Measurements from ENCODE around the gene IL1RAP. TPM values are rescaled to one million over a fixed set of nuclear protein-coding genes. Genes with fewer than 3 reads are reported as not detected.
A peak's percentile ranks its signal among the peaks of the same experiment; 100 is the strongest.

The IL1RAP gene
- total RNA-seq, 1 donor from 2014 or later, result 8.2 TPM

- H3K27ac Mint-ChIP-seq, result peak overlapping the region; percentile 34
- no peaks in the 10 kb centered on the region for H3K27me3 Mint-ChIP-seq
- TF ChIP-seq CTCF (conservative IDR thresholded peaks at IDR 0.05), result no peak
- no peaks in the 10 kb centered on the region for H3K36me3 Mint-ChIP-seq
- H3K4me1 Mint-ChIP-seq (ENCODE audit: unreplicated experiment), result no peaks in the 10 kb centered on the region
- peak overlapping the region; percentile 39 for H3K4me3 Mint-ChIP-seq
- DNase-seq (ENCODE audit: extremely low spot score, unreplicated experiment), result no peak
- peaks cover 10% of the 10 kb centered on the region for H3K9me3 Mint-ChIP-seq
These were observed 81.4 kb downstream of the IL1RAP start for GRCh38 chr3:190595179-190595795.

- no peak for DNase-seq (ENCODE audit: extremely low spot score, unreplicated experiment)
- H3K4me1 Mint-ChIP-seq (ENCODE audit: unreplicated experiment), result no peaks in the 10 kb centered on the region
- H3K4me3 Mint-ChIP-seq, result no peak overlapping the region
- H3K27ac Mint-ChIP-seq, result no peak overlapping the region
- H3K36me3 Mint-ChIP-seq, result no peaks in the 10 kb centered on the region
- no peaks in the 10 kb centered on the region for H3K27me3 Mint-ChIP-seq
- peaks cover 10% of the 10 kb centered on the region for H3K9me3 Mint-ChIP-seq
- TF ChIP-seq CTCF (conservative IDR thresholded peaks at IDR 0.05), result no peak
These were observed 81.9 kb downstream of the IL1RAP start for GRCh38 chr3:190595807-190596206.

- no peak for TF ChIP-seq CTCF (conservative IDR thresholded peaks at IDR 0.05)
- peaks cover 10% of the 10 kb centered on the region for H3K9me3 Mint-ChIP-seq
- no peaks in the 10 kb centered on the region for H3K4me1 Mint-ChIP-seq (ENCODE audit: unreplicated experiment)
These were observed 82.7 kb downstream of the IL1RAP start for GRCh38 chr3:190596349-190597285.

GRCh38 chr3:190597291-190597690 lies 83.4 kb downstream of the IL1RAP start:
- H3K27me3 Mint-ChIP-seq, result no peaks in the 10 kb centered on the region
- TF ChIP-seq CTCF (conservative IDR thresholded peaks at IDR 0.05), result no peak
- peaks cover 10% of the 10 kb centered on the region for H3K9me3 Mint-ChIP-seq
- H3K4me3 Mint-ChIP-seq, result no peak overlapping the region
- no peaks in the 10 kb centered on the region for H3K36me3 Mint-ChIP-seq
- DNase-seq (ENCODE audit: extremely low spot score, unreplicated experiment), result no peak
- no peak overlapping the region for H3K27ac Mint-ChIP-seq
- no peaks in the 10 kb centered on the region for H3K4me1 Mint-ChIP-seq (ENCODE audit: unreplicated experiment)

More at GRCh38 chr3:190596349-190597285, 82.7 kb downstream of the IL1RAP start:
- Mint-ChIP-seq H3K4me3 (no peak overlapping the region), H3K36me3 (no peaks in the 10 kb centered on the region), H3K27me3 (no peaks in the 10 kb centered on the region), H3K27ac (no peak overlapping the region)
- DNase-seq (ENCODE audit: extremely low spot score, unreplicated experiment), result no peak

GRCh38 chr3:190601622-190602021 lies 87.7 kb downstream of the IL1RAP start:
- no peak for DNase-seq (ENCODE audit: extremely low spot score, unreplicated experiment)
- no peaks in the 10 kb centered on the region for H3K27me3 Mint-ChIP-seq
- peaks cover 4% of the 10 kb centered on the region for H3K9me3 Mint-ChIP-seq
- H3K4me1 Mint-ChIP-seq (ENCODE audit: unreplicated experiment), result no peaks in the 10 kb centered on the region
- peaks cover 9% of the 10 kb centered on the region for H3K36me3 Mint-ChIP-seq
- no peak overlapping the region for H3K4me3 Mint-ChIP-seq
- no peak overlapping the region for H3K27ac Mint-ChIP-seq
- no peak for TF ChIP-seq CTCF (conservative IDR thresholded peaks at IDR 0.05)
